Astrocyte of the cerebellum (primary cell): ENCODE data around the gene SHROOM3.

Experiments used
- DNase-seq: peaks from one replicate; pipeline ENCODE4 v3.0.0-alpha.2; 2011; ENCODE audit warnings: low read depth
- H3K4me3 ChIP-seq: 2 replicates; pipeline ENCODE4 v1.5.1; 2011; ENCODE audit warnings: mild to moderate bottlenecking, low read depth, low read length, moderate library complexity
- CTCF ChIP-seq: IDR thresholded peaks from 2 replicates; pipeline ENCODE4 v1.5.1; 2012; ENCODE audit warnings: low read length, low read depth, moderate library complexity, mild to moderate bottlenecking; ENCODE audit errors: missing control alignments
- in situ Hi-C: cut with HindIII; loops from 2 replicates; pipeline ENCODE4 v1.10.0; 2017; ENCODE audit warnings: low sequenced_read_pairs

SHROOM3 gene

GRCh38 chr4:76531597-76531996, 96.6 kb downstream of the SHROOM3 start:
- DNase-seq, result no peak
- TF ChIP-seq CTCF, result no peak
- H3K4me3 ChIP-seq, result no peak overlapping the region
- in situ Hi-C loops, result loop anchor here (25.0 kb wide), 1 partner anchor 431 kb away; no protein-coding TSS in a partner anchor

- in situ Hi-C loops, result loop anchor here (25.0 kb wide), 1 partner anchor 429 kb away; no protein-coding TSS in a partner anchor
- DNase-seq, result no peak
- TF ChIP-seq CTCF, result no peak
- H3K4me3 ChIP-seq, result no peak overlapping the region
Measured at GRCh38 chr4:76532805-76533204, 97.8 kb downstream of the SHROOM3 start.

- in situ Hi-C loops, result loop anchor here (25.0 kb wide), 1 partner anchor 429 kb away; no protein-coding TSS in a partner anchor
- DNase-seq, result no peak
- no peak for TF ChIP-seq CTCF
- no peak overlapping the region for H3K4me3 ChIP-seq
Measured at GRCh38 chr4:76533314-76533713, 98.3 kb downstream of the SHROOM3 start.

- DNase-seq, result no peak
- H3K4me3 ChIP-seq, result no peak overlapping the region
- in situ Hi-C loops, result loop anchor here (25.0 kb wide), 1 partner anchor 427 kb away; no protein-coding TSS in a partner anchor
Measured at GRCh38 chr4:76535603-76536372, 100.8 kb downstream of the SHROOM3 start.

GRCh38 chr4:76536373-76536689, 101.3 kb downstream of the SHROOM3 start:
- TF ChIP-seq CTCF, result no peak
- in situ Hi-C loops, result loop anchor here (25.0 kb wide), 1 partner anchor 426 kb away; no protein-coding TSS in a partner anchor
- DNase-seq, result no peak
- H3K4me3 ChIP-seq, result no peak overlapping the region

More at GRCh38 chr4:76535603-76536372, 100.8 kb downstream of the SHROOM3 start:
- no peak for TF ChIP-seq CTCF

- no peak for TF ChIP-seq CTCF
- no peak overlapping the region for H3K4me3 ChIP-seq
- DNase-seq, result no peak
- in situ Hi-C loops, result loop anchor here (25.0 kb wide), 1 partner anchor 424 kb away; no protein-coding TSS in a partner anchor
Measured at GRCh38 chr4:76538296-76538695, 103.3 kb downstream of the SHROOM3 start.
